ENCODE measurements around the gene C1QL2.
A peak's percentile ranks its signal among the peaks of the same experiment; 100 is the strongest.

C1QL2 gene

GRCh38 chr2:119136093-119136492 lies 22.5 kb downstream of the C1QL2 start:
- peak; percentile 15 for DNase-seq

- DNase-seq, result no peak
Observed at GRCh38 chr2:119134775-119135174, 23.8 kb downstream of the C1QL2 start.

GRCh38 chr2:119126650-119127049 lies 31.9 kb downstream of the C1QL2 start:
- DNase-seq, result no peak

GRCh38 chr2:119123389-119123788 lies 35.2 kb downstream of the C1QL2 start:
- DNase-seq, result no peak

- DNase-seq, result no peak
Observed at GRCh38 chr2:119122663-119123062, 35.9 kb downstream of the C1QL2 start.

GRCh38 chr2:119119999-119120756 lies 38.4 kb downstream of the C1QL2 start:
- no peak for DNase-seq

- DNase-seq, result no peak
Observed at GRCh38 chr2:119119076-119119785, 39.3 kb downstream of the C1QL2 start.

GRCh38 chr2:119117891-119118882 lies 40.4 kb downstream of the C1QL2 start:
- DNase-seq, result no peak

- DNase-seq, result no peak
Observed at GRCh38 chr2:119117408-119117807, 41.1 kb downstream of the C1QL2 start.

GRCh38 chr2:119116411-119117295 lies 41.9 kb downstream of the C1QL2 start:
- no peak for DNase-seq

GRCh38 chr2:119114266-119114665 lies 44.3 kb downstream of the C1QL2 start:
- no peak for DNase-seq

- no peak for DNase-seq
Observed at GRCh38 chr2:119113489-119113770, 45.1 kb downstream of the C1QL2 start.

- DNase-seq, result no peak
Observed at GRCh38 chr2:119112770-119113488, 45.6 kb downstream of the C1QL2 start.

GRCh38 chr2:119112230-119112629 lies 46.3 kb downstream of the C1QL2 start:
- no peak for DNase-seq

GRCh38 chr2:119111115-119111975 lies 47.2 kb downstream of the C1QL2 start:
- no peak for DNase-seq

- DNase-seq, result no peak
Observed at GRCh38 chr2:119109866-119110265, 48.7 kb downstream of the C1QL2 start.

GRCh38 chr2:119108186-119108585 lies 50.4 kb downstream of the C1QL2 start:
- no peak for DNase-seq

GRCh38 chr2:119106301-119106897 lies 52.2 kb downstream of the C1QL2 start:
- no peak for DNase-seq
